ENCODE data around the gene PRR3. TPM values are rescaled to one million over a fixed set of nuclear protein-coding genes. Genes with fewer than 3 reads are reported as not detected.

PRR3 gene, protein sequence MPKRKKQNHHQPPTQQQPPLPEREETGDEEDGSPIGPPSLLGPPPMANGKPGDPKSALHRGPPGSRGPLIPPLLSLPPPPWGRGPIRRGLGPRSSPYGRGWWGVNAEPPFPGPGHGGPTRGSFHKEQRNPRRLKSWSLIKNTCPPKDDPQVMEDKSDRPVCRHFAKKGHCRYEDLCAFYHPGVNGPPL
- total RNA-seq (2014; rRNA removed) (4.8 and 6.1 TPM in 2 replicates), Bru-seq, nascent RNA (percentile 88 among the genes with signal in this experiment), BruChase-seq, experiment 1, labeled RNA remaining after a 6-hour chase (percentile 90 among the genes with signal in this experiment), BruChase-seq, experiment 2, labeled RNA remaining after a 2-hour chase (percentile 88 among the genes with signal in this experiment)
- long read RNA-seq, partial matches to known transcripts: 0 of 8 reads
- long read RNA-seq, other reads (novel, unspliced or antisense): 4 of 8 reads

DNA sequence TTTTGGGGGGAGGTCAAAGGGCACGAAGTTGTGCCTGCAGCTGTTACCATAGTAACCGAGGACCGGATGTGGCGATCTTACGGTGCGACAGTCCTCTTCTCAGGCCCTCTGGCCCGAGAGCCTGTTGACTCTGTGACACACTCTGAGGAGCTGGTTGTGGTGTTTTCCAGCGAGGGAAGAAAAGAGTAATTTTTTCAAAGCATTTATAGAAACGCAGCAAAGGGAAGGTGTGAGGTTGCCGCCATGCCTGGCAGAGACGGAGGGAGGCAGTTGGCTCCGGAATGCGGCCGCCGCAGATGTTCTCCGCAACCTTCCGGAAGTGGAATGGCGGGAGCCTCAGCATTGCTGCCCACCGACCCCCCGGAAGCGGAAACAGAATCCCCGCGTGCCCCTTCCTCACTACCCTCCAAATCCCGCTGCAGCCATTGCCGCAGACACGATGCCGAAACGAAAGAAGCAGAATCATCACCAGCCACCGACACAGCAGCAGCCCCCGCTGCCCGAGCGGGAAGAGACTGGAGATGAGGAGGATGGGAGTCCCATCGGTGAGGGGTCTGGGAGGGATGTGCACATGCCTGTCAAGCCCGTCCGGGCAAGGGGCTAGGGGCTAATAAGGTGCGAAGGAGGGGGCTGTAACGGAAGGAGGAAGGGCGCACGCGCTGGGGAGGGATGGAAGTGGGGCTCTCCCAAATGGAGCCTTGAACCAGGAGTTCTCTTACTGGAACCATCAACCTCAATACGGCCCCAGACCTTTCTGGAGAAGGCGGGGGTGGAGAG is at the start of gene PRR3:
TSS of gene PRR3 (plus strand) at position 390 of the 777 bp plus-strand sequence. CDS start at position 440, 50 bp downstream.
- Histone ChIP-seq H3K36me3 (ENCODE audit: low read depth, low read length) (peaks cover 11% of the 10 kb centered on the region; the same call in 1 of the 2 replicates), H3K4me1 (ENCODE audit: insufficient read depth, low read length) (peaks cover 20% of the 10 kb centered on the region), H3K27me3 (ENCODE audit: low read length) (no peaks in the 10 kb centered on the region), H3F3A (ENCODE audit: low read length, unreplicated experiment) (no peaks in the 10 kb centered on the region), H3K9ac (ENCODE audit: low read length) (peak within 1 kb of the TSS; percentile 86), H3K27ac (ENCODE audit: low read length) (peak within 1 kb of the TSS; percentile 77), H3K4me2 (ENCODE audit: low read length) (peak within 1 kb of the TSS; percentile 90), H3K79me2 (ENCODE audit: low read length) (peaks cover 41% of the 10 kb centered on the region), H3K9me2 (replicated peaks; ENCODE audit: low read length) (no peaks in the 10 kb centered on the region), H4K20me1 (ENCODE audit: low read length) (no peaks in the 10 kb centered on the region), H3K9me3 (ENCODE audit: low read length) (no peaks in the 10 kb centered on the region), H2AFZ (ENCODE audit: low read length) (peak within 1 kb of the TSS; percentile 99), H3K4me3 (ENCODE audit: low read length) (peak within 1 kb of the TSS; percentile 77)
- BruUV-seq (replicated peaks): TSS peak; percentile 63
- ATAC-seq (peak; percentile 65), DNase-seq (peak; percentile 92)
- ChIA-PET CTCF (interaction anchor here (1.2 kb wide), 1 partner anchor 12 kb away, joined by 3 read pairs; no protein-coding TSS in a partner anchor), POLR2A (ENCODE audit: unreplicated experiment) (interaction anchor here (0.6 to 1.6 kb wide), 2 partner anchors 14 to 58 kb away, joined by 3 to 6 read pairs; partner anchors contain the start of gene ABCF1)
- intact Hi-C loops (cut with micrococcal nuclease): no loop called here
- TF ChIP-seq EZH2 (IDR thresholded peaks at IDR 0.05; ENCODE audit: low read length, unreplicated experiment): no peak
- TF ChIP-seq, protein P1, sequence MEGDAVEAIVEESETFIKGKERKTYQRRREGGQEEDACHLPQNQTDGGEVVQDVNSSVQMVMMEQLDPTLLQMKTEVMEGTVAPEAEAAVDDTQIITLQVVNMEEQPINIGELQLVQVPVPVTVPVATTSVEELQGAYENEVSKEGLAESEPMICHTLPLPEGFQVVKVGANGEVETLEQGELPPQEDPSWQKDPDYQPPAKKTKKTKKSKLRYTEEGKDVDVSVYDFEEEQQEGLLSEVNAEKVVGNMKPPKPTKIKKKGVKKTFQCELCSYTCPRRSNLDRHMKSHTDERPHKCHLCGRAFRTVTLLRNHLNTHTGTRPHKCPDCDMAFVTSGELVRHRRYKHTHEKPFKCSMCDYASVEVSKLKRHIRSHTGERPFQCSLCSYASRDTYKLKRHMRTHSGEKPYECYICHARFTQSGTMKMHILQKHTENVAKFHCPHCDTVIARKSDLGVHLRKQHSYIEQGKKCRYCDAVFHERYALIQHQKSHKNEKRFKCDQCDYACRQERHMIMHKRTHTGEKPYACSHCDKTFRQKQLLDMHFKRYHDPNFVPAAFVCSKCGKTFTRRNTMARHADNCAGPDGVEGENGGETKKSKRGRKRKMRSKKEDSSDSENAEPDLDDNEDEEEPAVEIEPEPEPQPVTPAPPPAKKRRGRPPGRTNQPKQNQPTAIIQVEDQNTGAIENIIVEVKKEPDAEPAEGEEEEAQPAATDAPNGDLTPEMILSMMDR (conservative IDR thresholded peaks at IDR 0.05; ENCODE audit: low read depth, low read length): no peak
- no peak for TF ChIP-seq EZH2phosphoT487 (IDR thresholded peaks at IDR 0.05; ENCODE audit: borderline replicate concordance, low read length)

DNA sequence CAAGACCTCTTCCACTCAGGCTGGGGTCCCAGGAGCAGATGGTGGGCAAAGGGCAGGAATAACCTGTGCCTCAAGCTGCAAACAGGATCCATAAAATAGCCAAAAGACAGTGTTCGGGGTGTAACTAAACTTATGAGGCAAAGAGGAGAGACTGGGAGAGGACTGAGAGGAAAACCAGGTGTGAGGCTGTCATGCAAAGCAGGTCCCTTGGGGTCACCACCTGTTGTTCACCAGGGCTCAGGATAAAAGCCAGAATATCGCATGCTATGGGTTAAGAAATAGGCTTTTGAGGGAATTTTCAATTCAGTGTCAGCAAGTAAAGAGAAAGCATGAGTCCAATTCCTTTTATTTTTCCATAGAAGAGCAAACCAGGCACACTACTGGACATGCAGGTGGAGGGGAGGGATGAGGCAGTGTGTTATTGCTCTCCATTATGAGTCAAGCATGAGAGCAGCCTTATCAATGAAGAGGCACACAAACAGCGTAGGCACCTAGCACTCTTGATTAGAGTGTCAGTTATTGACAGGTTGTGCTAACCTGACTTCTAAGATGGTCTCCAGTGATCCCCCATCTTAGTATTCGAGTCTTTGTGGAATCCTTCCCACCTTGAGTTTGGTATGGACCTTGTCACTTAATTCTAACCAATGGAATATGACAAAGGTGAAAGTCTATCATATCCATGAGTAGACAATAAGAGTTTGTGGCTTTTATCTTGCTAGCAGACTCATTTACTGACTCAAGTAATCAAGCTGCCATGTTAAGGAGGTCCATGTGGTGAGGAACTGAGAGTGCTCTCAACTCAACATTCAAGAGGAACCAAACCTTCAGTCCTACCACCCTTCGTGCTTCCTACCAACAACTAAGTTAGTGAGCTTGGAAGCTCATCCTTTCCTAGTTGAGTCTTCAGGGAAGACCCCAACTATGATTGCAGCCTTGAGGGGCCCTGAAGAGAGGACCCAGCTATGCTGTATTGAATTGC is 49.0 kb upstream of the PRR3 start:
- no peaks in the 10 kb centered on the region for H3K79me2 ChIP-seq (ENCODE audit: low read length)
- ChIA-PET CTCF (no interaction called here), POLR2A (ENCODE audit: unreplicated experiment) (no interaction called here)
- no peak overlapping the region for H3K4me2 ChIP-seq (ENCODE audit: low read length)
- no peak for TF ChIP-seq EZH2 (IDR thresholded peaks at IDR 0.05; ENCODE audit: low read length, unreplicated experiment)
- TF ChIP-seq, protein P1 (conservative IDR thresholded peaks at IDR 0.05; ENCODE audit: low read depth, low read length): no peak
- TF ChIP-seq EZH2phosphoT487 (IDR thresholded peaks at IDR 0.05; ENCODE audit: borderline replicate concordance, low read length): no peak
- no peaks in the 10 kb centered on the region for H3K36me3 ChIP-seq (ENCODE audit: low read depth, low read length)
- DNase-seq: no peak
- no peak overlapping the region for H3K27ac ChIP-seq (ENCODE audit: low read length)
- H3K27me3 ChIP-seq (ENCODE audit: low read length): no peaks in the 10 kb centered on the region
- H3K9ac ChIP-seq (ENCODE audit: low read length): no peak overlapping the region
- H4K20me1 ChIP-seq (ENCODE audit: low read length): no peaks in the 10 kb centered on the region
- H3K4me3 ChIP-seq (ENCODE audit: low read length): no peak overlapping the region
- no peaks in the 10 kb centered on the region for H3K9me2 ChIP-seq (replicated peaks; ENCODE audit: low read length)
- ATAC-seq: no peak
- intact Hi-C loops (cut with micrococcal nuclease): no loop called here
- H3F3A ChIP-seq (ENCODE audit: low read length, unreplicated experiment): no peaks in the 10 kb centered on the region
- H3K9me3 ChIP-seq (ENCODE audit: low read length): no peaks in the 10 kb centered on the region
- no peak overlapping the region for H2AFZ ChIP-seq (ENCODE audit: low read length)
- H3K4me1 ChIP-seq (ENCODE audit: insufficient read depth, low read length): 0 out of 2 replicates have a peak, but pooled peaks cover 7% of the 10 kb centered on the region
- BruUV-seq (replicated peaks): no TSS peak

Measured in PC-3 (cell line).